ENCODE data around the gene DLAT.

- TF ChIP-seq EZH2phosphoT487 (IDR thresholded peaks at IDR 0.05; ENCODE audit: low read depth) (no peak), CTCF (IDR thresholded peaks at IDR 0.05; ENCODE audit: low read depth, low read length) (no peak)
Measured at GRCh38 chr11:112106070-112106469, 80.9 kb downstream of the DLAT start.
